NCI-H2196 treated with DMSO at 0.1 percent for 48 hours (cell line): Measurements from ENCODE around the gene DMPK.
A peak's percentile ranks its signal among the peaks of the same experiment; 100 is the strongest.
"Not testable (repeated sequence)": the region's sequence is repeated elsewhere in the genome, so short reads cannot be mapped to it uniquely, and the experiment has no call there.

Experiments used
- DNase-seq: peaks from one replicate; lab custom pipeline; 2025; ENCODE audit not compliant: unreplicated experiment; lab: John Stamatoyannopoulos, UW

DMPK gene

GRCh38 chr19:45815481-45816216, 33.4 kb upstream of the DMPK start:
- no peak for DNase-seq

GRCh38 chr19:45814851-45815480, 32.7 kb upstream of the DMPK start, which contains the start of gene RSPH6A:
TSS of gene RSPH6A (minus strand) at chr19:45815308. CDS start at chr19:45815176, 132 bp downstream.
- no peak for DNase-seq

- no peak for DNase-seq
These were observed 32.0 kb upstream of the DMPK start for GRCh38 chr19:45814166-45814780.

- DNase-seq: no peak
These were observed 30.0 kb upstream of the DMPK start for GRCh38 chr19:45812297-45812696.

- DNase-seq: peak; percentile 38
These were observed 27.4 kb upstream of the DMPK start for GRCh38 chr19:45809643-45810159.

- DNase-seq: no peak
These were observed 23.4 kb upstream of the DMPK start for GRCh38 chr19:45805719-45806118.

GRCh38 chr19:45804959-45805230, 22.6 kb upstream of the DMPK start:
- DNase-seq: no peak

GRCh38 chr19:45804140-45804958, 22.1 kb upstream of the DMPK start:
- DNase-seq: no peak

- no peak for DNase-seq
These were observed 19.4 kb upstream of the DMPK start for GRCh38 chr19:45801603-45802175.

GRCh38 chr19:45800070-45800553, 17.8 kb upstream of the DMPK start:
- DNase-seq: no peak

- DNase-seq: not testable (repeated sequence)
These were observed 17.3 kb upstream of the DMPK start for GRCh38 chr19:45799541-45799940.

- peak; percentile 47 for DNase-seq
These were observed 16.8 kb upstream of the DMPK start for GRCh38 chr19:45798995-45799517.

GRCh38 chr19:45794627-45795026, 12.3 kb upstream of the DMPK start:
- no peak for DNase-seq

- no peak for DNase-seq
These were observed 11.6 kb upstream of the DMPK start for GRCh38 chr19:45793876-45794275.

- DNase-seq: no peak
These were observed 10.9 kb upstream of the DMPK start for GRCh38 chr19:45793178-45793564.

- DNase-seq: peak; percentile 94
These were observed 10.3 kb upstream of the DMPK start, which contains the start of gene DMWD for GRCh38 chr19:45792470-45793177. TSS of gene DMWD (minus strand) at chr19:45792845. CDS start at chr19:45792756, 89 bp downstream.

GRCh38 chr19:45791744-45792469, 9.6 kb upstream of the DMPK start:
- no peak for DNase-seq

GRCh38 chr19:45790942-45791341, 8.7 kb upstream of the DMPK start:
- DNase-seq: no peak
